Bronchial epithelial cell (primary cell): ENCODE results near the gene TMEM161A. TPM values are rescaled to one million over a fixed set of nuclear protein-coding genes. Genes with fewer than 3 reads are reported as not detected.

ENCODE experiments used
- DNase-seq: peaks from one replicate; pipeline ENCODE4 v3.0.0-alpha.2; 2010; ENCODE audit warnings: low read depth
- FAIRE-seq: peaks from 2 replicates; lab custom pipeline; 2011; peaks lifted over from hg19 to GRCh38; lab: Jason Lieb, UNC
- H3K27me3 ChIP-seq: 2 replicates; pipeline ENCODE4 v1.5.1; 2011; ENCODE audit warnings: low read length; ENCODE audit not compliant: control insufficient read depth, insufficient read depth
- H3K36me3 ChIP-seq: 2 replicates; pipeline ENCODE4 v1.5.1; 2011; ENCODE audit warnings: low read length; ENCODE audit not compliant: control insufficient read depth, insufficient read depth
- H3K4me3 ChIP-seq: 2 replicates; pipeline ENCODE4 v1.5.1; 2011; ENCODE audit warnings: mild to moderate bottlenecking, low read depth, low read length, control low read depth
- total RNA-seq: library from RNA; depleted of rRNA; stranded (reverse); fragments of >200 nt; gene quantifications from 2 replicates; pipeline ENCODE4 v1.2.1, GENCODE V29; 2014
- TF ChIP-seq, protein P1 (sequence below): IDR thresholded peaks from 2 replicates; pipeline ENCODE4 v1.5.1; 2011; ENCODE audit warnings: mild to moderate bottlenecking, moderate library complexity, low read length, control low read depth, inconsistent platforms; ENCODE audit not compliant: insufficient read depth, severe bottlenecking

The TMEM161A gene
- 25.7 and 28.7 TPM in 2 replicates for total RNA-seq

DNA sequence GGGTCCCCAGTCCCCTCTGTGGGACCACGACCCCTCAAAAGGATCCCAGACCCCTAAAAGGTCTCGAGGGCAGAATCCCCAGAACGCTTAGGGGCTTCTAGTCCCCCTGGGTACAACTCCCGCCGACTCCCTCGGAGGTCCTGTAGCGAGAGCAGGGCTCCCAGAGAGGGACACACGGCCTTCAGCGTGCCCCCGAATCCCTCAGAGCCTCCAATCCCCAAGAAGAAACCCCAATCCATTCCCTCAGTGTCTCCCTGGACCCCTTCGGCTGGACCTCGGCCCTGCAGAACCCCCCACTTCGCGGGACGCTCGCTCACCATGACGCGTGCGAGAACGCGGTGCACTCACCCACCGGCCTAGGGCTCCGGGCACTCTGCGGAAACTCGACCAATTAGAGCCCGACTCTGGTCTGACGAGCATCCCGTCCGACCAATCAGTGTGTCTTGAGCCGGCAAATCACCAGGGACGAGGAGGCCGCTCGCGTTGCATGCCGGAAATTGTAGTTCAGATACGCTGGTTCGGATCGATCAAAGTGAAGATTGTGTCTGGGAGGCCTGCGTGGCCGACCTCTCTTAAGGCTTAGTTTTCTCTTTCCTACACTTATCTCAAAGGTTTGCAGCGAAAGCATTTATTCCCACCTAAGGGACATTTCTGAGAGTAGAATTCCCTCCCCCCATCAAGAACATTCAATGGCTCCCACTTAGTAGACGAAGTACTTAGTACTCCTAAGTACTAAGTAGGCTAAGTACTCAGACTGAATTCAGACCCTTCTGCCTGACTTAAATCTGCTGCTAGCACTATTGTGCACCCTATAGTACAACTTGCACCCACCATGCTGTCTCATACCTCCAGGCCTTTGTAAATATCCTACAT lies at the start of gene TMEM161A:
Gene TMEM161A, minus strand, starts transcription at position 370 of the 873 bp plus-strand sequence. Its CDS starts 50 bp downstream, at position 320.
- FAIRE-seq (no peak), DNase-seq (peak; percentile 96)
- Histone ChIP-seq H3K27me3 (no peaks in the 10 kb centered on the region), H3K36me3 (no peaks in the 10 kb centered on the region), H3K4me3 (peak within 1 kb of the TSS; percentile 90)
- TF ChIP-seq, protein P1, sequence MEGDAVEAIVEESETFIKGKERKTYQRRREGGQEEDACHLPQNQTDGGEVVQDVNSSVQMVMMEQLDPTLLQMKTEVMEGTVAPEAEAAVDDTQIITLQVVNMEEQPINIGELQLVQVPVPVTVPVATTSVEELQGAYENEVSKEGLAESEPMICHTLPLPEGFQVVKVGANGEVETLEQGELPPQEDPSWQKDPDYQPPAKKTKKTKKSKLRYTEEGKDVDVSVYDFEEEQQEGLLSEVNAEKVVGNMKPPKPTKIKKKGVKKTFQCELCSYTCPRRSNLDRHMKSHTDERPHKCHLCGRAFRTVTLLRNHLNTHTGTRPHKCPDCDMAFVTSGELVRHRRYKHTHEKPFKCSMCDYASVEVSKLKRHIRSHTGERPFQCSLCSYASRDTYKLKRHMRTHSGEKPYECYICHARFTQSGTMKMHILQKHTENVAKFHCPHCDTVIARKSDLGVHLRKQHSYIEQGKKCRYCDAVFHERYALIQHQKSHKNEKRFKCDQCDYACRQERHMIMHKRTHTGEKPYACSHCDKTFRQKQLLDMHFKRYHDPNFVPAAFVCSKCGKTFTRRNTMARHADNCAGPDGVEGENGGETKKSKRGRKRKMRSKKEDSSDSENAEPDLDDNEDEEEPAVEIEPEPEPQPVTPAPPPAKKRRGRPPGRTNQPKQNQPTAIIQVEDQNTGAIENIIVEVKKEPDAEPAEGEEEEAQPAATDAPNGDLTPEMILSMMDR: no peak

DNA sequence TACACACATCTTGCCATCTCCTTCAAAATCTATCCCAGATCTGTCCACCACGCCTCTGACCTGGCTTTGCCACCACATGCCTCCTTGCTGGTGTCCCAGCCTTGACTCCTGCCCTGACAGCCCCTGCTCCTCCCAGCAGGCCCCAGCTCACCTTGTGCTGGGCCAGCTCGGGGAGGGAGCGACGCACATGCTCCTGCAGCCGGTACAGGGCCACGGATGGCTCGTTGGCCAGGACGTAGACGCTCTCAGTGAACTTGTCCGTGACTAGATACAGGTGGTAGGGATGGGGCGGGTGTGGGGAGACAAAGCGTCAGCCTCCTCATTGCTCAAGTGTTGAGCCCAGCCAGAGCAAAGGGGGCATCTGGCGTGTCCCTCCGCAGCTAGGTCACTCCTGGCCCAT lies 48.5 kb upstream of the TMEM161A start:
- TF ChIP-seq, protein P1: no peak
- Histone ChIP-seq H3K4me3 (no peak overlapping the region), H3K36me3 (peaks cover 11% of the 10 kb centered on the region), H3K27me3 (no peaks in the 10 kb centered on the region)
- DNase-seq (no peak), FAIRE-seq (no peak)

DNA sequence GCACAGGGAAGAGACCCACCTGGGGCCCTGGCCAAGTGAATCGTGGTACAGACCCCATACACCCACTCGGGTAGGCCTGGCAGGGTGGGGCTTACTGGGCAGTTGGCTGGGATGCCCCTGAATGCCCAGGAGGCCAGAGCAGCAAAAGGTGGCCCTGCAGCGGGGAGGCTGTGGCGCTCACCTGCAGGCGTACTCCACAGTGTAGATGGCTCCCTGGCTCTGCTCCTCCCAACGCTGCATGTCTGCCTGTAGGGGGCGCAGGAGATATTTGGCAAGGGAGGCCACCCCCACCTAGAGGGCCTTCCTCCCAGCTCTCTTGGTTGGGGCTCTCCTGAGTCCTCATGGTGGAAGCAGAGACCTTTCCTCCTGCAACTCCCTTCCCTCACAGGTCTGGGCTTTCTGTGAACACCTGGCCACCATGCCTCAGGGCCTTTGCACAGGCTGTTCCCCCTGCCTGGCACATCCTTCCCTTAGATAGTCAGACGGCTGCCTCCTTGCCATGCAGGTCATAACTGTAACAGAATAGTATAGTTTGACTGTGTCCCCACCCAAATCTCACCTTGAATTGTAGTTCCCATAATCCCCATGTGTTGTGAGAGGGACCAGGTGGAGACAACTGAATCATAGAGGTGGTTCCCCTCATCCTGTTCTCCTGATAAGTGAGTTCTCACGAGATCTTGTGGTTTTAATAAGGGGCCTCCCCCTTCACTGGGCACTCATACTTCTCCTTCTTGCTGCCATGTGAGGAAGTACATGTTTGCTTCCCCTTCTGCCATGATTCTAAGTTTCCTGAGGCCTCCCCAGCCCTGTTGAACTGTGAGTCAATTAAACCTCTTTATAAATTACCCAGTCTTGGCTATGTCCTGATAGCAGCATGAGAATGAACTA lies 47.8 kb upstream of the TMEM161A start:
- Histone ChIP-seq H3K36me3 (peaks cover 11% of the 10 kb centered on the region), H3K27me3 (no peaks in the 10 kb centered on the region), H3K4me3 (no peak overlapping the region)
- TF ChIP-seq, protein P1: peak; percentile 70
- DNase-seq (peak; percentile 27), FAIRE-seq (no peak)

DNA sequence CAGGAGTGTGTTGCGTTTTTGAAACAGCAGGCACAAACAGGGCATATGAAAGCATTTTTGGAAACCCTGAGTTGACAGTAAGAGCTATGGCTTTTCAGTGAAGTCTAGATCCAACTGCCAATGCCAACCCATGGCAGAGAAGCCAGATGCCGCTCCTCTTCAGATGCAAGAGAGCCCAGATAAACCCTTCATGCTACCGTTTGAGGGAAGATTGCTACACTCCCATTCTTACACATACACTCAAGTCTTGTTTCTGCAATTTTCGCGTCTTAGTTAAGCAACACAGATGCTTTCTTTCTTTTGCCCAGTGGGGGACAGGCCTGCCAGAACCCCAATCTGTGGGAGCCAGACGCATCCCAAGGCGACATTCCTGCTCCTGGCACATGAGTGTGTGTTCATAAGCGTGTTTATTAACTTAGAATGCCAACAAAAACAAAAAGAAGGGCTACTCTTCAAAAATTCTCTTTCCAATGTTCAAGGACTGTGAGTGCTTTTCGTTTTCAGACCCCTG lies 43.3 kb upstream of the TMEM161A start:
- peak; percentile 36 for FAIRE-seq
- H3K27me3 ChIP-seq: no peaks in the 10 kb centered on the region
- TF ChIP-seq, protein P1: no peak
- no peak for DNase-seq
- no peak overlapping the region for H3K4me3 ChIP-seq
- peaks cover 16% of the 10 kb centered on the region for H3K36me3 ChIP-seq

DNA sequence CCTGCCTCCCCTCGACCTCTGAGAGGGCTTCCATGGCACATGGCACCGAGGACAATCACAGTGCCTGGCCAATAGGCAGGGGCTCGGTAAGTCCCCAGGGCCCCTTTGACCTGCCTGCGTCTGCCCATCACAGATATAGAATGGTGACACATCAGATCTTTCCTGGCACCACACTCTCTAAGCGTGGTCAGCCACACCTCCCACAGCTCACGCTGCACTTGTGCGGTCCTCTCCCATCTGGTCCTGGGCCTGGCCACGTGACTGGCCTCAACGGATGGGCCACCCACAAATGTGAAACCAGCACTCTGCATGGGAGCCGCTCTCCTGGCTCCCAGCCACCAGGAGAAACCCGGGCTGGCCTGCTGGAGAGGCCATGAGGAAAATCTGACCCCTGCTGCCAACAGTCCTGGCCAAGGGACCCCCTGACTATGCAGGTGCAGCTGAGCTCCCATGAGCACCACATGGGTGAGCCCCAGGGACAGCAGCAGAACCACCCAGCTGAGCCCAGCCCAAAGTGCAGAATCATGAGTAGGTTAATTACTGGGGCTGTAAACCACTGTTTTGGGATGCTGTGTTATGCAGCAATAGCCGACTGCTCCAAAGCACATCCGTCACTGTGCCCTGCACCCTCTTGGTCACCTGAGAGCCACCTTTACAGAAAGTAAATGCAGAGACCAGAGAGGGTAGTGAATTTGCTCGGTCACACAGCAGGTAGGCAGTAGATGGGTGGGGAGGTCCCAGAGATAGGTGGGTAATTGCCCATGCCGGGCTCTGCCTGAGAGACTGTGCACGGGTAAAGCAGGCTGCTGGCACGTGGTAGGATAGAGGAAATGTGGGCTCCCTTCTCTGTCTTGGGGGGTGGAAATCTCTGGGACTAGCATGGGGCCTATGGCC lies 41.5 kb upstream of the TMEM161A start:
- H3K27me3 ChIP-seq: no peaks in the 10 kb centered on the region

More for the DNA sequence above, 41.5 kb upstream of the TMEM161A start:
- Histone ChIP-seq H3K36me3 (peaks cover 9% of the 10 kb centered on the region), H3K4me3 (no peak overlapping the region)
- TF ChIP-seq, protein P1: no peak
- DNase-seq (no peak), FAIRE-seq (no peak)
